GM23248 (cell line): ENCODE results near the gene SSR4. TPM values are rescaled to one million over a fixed set of nuclear protein-coding genes. Genes with fewer than 3 reads are reported as not detected.

ENCODE experiments used
- DNase-seq: peaks from one replicate; pipeline ENCODE4 v3.0.0-alpha.2; 2015
- H2AFZ ChIP-seq: fragments of 200-600 bp; sonication (generic); 2 replicates; pipeline ENCODE4 v1.6.1; 2016; ENCODE audit warnings: antibody characterized with exemption
- H3F3A ChIP-seq: fragments of 200-600 bp; sonication (generic); 2 replicates; pipeline ENCODE4 v1.6.1; 2016; ENCODE audit warnings: mild to moderate bottlenecking, antibody characterized with exemption, mixed run types; ENCODE audit not compliant: insufficient read depth
- H3K27ac ChIP-seq: fragments of 200-600 bp; sonication (generic); 2 replicates; pipeline ENCODE4 v1.5.1; 2016; ENCODE audit warnings: mild to moderate bottlenecking
- H3K27me3 ChIP-seq: fragments of 200-600 bp; sonication (generic); replicated peaks from 2 replicates; pipeline ENCODE4 v1.6.1; 2016; ENCODE audit warnings: mild to moderate bottlenecking; ENCODE audit not compliant: insufficient read depth
- H3K36me3 ChIP-seq: fragments of 200-600 bp; sonication (generic); 2 replicates; pipeline ENCODE4 v1.6.1; 2016; ENCODE audit warnings: low read depth, mild to moderate bottlenecking
- H3K4me1 ChIP-seq: fragments of 200-600 bp; sonication (generic); 2 replicates; pipeline ENCODE4 v1.6.1; 2016; ENCODE audit warnings: mild to moderate bottlenecking; ENCODE audit not compliant: insufficient read depth
- H3K4me2 ChIP-seq: fragments of 200-600 bp; sonication (generic); one replicate; pipeline ENCODE4 v1.6.1; 2016; ENCODE audit warnings: mild to moderate bottlenecking; ENCODE audit not compliant: unreplicated experiment
- H3K4me3 ChIP-seq: fragments of 200-600 bp; sonication (generic); 2 replicates; pipeline ENCODE4 v1.5.1; 2016; ENCODE audit warnings: mild to moderate bottlenecking
- H3K79me2 ChIP-seq: fragments of 200-600 bp; sonication (generic); 2 replicates; pipeline ENCODE4 v1.6.1; 2016; ENCODE audit warnings: mild to moderate bottlenecking; ENCODE audit not compliant: insufficient read depth
- H3K9ac ChIP-seq: fragments of 200-600 bp; sonication (generic); 2 replicates; pipeline ENCODE4 v1.6.1; 2016; ENCODE audit warnings: mild to moderate bottlenecking
- H3K9me2 ChIP-seq: fragments of 200-600 bp; sonication (generic); 2 replicates; pipeline ENCODE4 v1.6.1; 2016; ENCODE audit warnings: mixed run types, mild to moderate bottlenecking, moderate library complexity; ENCODE audit not compliant: insufficient read depth
- H3K9me3 ChIP-seq: fragments of 200-600 bp; sonication (generic); one replicate; pipeline ENCODE4 v1.6.1; 2017; ENCODE audit warnings: low read depth
- H4K20me1 ChIP-seq: fragments of 200-600 bp; sonication (generic); 2 replicates; pipeline ENCODE4 v1.6.0; 2016; ENCODE audit not compliant: insufficient read depth
- EZH2 ChIP-seq: fragments of 200-600 bp; sonication (generic); IDR thresholded peaks from 2 replicates; pipeline ENCODE4 v1.6.1; 2018; ENCODE audit warnings: antibody characterized with exemption, mild to moderate bottlenecking; ENCODE audit not compliant: insufficient read depth, poor library complexity, severe bottlenecking
- EZH2phosphoT487 ChIP-seq: fragments of 200-600 bp; sonication (generic); IDR thresholded peaks from 2 replicates; pipeline ENCODE4 v1.6.1; 2018; ENCODE audit warnings: antibody characterized with exemption, moderate library complexity, mild to moderate bottlenecking, low read depth; ENCODE audit not compliant: insufficient read depth
- WGBS, 2 experiments: methylation state at CpG; one replicate each; pipeline ENCODE4 v1.1.6; 2015 to 2017; ENCODE audit warnings: low lambda C conversion rate in 2 of 2, low coverage in 1 of 2; ENCODE audit errors: missing lambda C conversion rate in 2 of 2; 5-methylcytosine and 5-hydroxymethylcytosine counted together
- in situ Hi-C: fragments of 300-500 bp; cut with MboI; formaldehyde crosslinking; loops from 2 replicates; pipeline ENCODE4 v1.15.0; 2020
- polyA plus RNA-seq: library from polyadenylated mRNA; unstranded; fragments of >200 nt; fragmentation: Nextera tagmentation; extraction: Ambion mirVana; gene quantifications from 2 replicates; pipeline ENCODE4 v1.2.1, GENCODE V29; 2016
- total RNA-seq: library from RNA; depleted of rRNA; stranded (reverse); fragments of >200 nt; shearing (Covaris generic); gene quantifications from 2 replicates; pipeline ENCODE4 v1.2.3, GENCODE V29; 2014

The SSR4 gene
- total and polyA plus RNA-seq, 2 experiments from 2014 or later: 295 to 568 TPM

- in situ Hi-C loops: no loop called here
- WGBS, 2 experiments: 77 to 85% methylated on average over 6 to 13 of the region's 23 CpGs
- Histone ChIP-seq H3K9me3 (no peaks in the 10 kb centered on the region), H3K36me3 (no peaks in the 10 kb centered on the region), H3K4me2 (no peak overlapping the region), H3K27me3 (no peaks in the 10 kb centered on the region), H3K79me2 (peaks cover 9% of the 10 kb centered on the region), H2AFZ (no peak overlapping the region), H4K20me1 (no peaks in the 10 kb centered on the region), H3F3A (no peaks in the 10 kb centered on the region), H3K4me1 (peaks cover 5% of the 10 kb centered on the region; the same call in 1 of the 2 replicates), H3K9me2 (no peaks in the 10 kb centered on the region), H3K9ac (no peak overlapping the region), H3K27ac (no peak overlapping the region), H3K4me3 (no peak overlapping the region)
- TF ChIP-seq EZH2 (no peak), EZH2phosphoT487 (no peak)
- no peak for DNase-seq
Observed at GRCh38 chrX:153769158-153769864, 25.2 kb upstream of the SSR4 start.

- in situ Hi-C loops: no loop called here
- Histone ChIP-seq H3K27ac (no peak overlapping the region), H3K79me2 (peaks cover 1% of the 10 kb centered on the region; the same call in 1 of the 2 replicates), H3K36me3 (no peaks in the 10 kb centered on the region), H3K9ac (no peak overlapping the region), H2AFZ (no peak overlapping the region), H3K4me1 (peaks cover 5% of the 10 kb centered on the region; the same call in 1 of the 2 replicates), H3K4me2 (no peak overlapping the region), H3K9me2 (no peaks in the 10 kb centered on the region), H3K4me3 (no peak overlapping the region), H3K27me3 (no peaks in the 10 kb centered on the region), H3F3A (no peaks in the 10 kb centered on the region), H3K9me3 (no peaks in the 10 kb centered on the region), H4K20me1 (no peaks in the 10 kb centered on the region)
- 90% methylated on average over 18 to 19 of the region's 25 CpGs for WGBS, 2 experiments
- no peak for DNase-seq
- TF ChIP-seq EZH2phosphoT487 (no peak), EZH2 (no peak)
Observed at GRCh38 chrX:153769865-153770600, 24.4 kb upstream of the SSR4 start.

- H3K4me2 ChIP-seq: no peak overlapping the region
- no peaks in the 10 kb centered on the region for H4K20me1 ChIP-seq
- no peaks in the 10 kb centered on the region for H3K9me3 ChIP-seq
- TF ChIP-seq EZH2 (no peak), EZH2phosphoT487 (no peak)
- no peak overlapping the region for H3K27ac ChIP-seq
- no peaks in the 10 kb centered on the region for H3K27me3 ChIP-seq
- 94 to 100% methylated on average over 9 to 15 of the region's 18 CpGs for WGBS, 2 experiments
- H3K9me2 ChIP-seq: no peaks in the 10 kb centered on the region
- H3F3A ChIP-seq: no peaks in the 10 kb centered on the region
- H3K9ac ChIP-seq: no peak overlapping the region
- H3K4me3 ChIP-seq: no peak overlapping the region
- no peak overlapping the region for H2AFZ ChIP-seq
- DNase-seq: no peak
- no peaks in the 10 kb centered on the region for H3K36me3 ChIP-seq
- H3K4me1 ChIP-seq: peaks cover 5% of the 10 kb centered on the region; the same call in 1 of the 2 replicates
- in situ Hi-C loops: no loop called here
- H3K79me2 ChIP-seq: no peaks in the 10 kb centered on the region
Observed at GRCh38 chrX:153770601-153771414, 23.7 kb upstream of the SSR4 start.
